HG03064 (cell line): ENCODE results near the gene FKBP1C.

Source experiments
- ATAC-seq: cut with Tn5 transposase; IDR thresholded peaks from one replicate; pipeline ENCODE4 v1.9.1; 2021; ENCODE audit warnings: low read depth; ENCODE audit not compliant: unreplicated experiment

Gene FKBP1C

DNA sequence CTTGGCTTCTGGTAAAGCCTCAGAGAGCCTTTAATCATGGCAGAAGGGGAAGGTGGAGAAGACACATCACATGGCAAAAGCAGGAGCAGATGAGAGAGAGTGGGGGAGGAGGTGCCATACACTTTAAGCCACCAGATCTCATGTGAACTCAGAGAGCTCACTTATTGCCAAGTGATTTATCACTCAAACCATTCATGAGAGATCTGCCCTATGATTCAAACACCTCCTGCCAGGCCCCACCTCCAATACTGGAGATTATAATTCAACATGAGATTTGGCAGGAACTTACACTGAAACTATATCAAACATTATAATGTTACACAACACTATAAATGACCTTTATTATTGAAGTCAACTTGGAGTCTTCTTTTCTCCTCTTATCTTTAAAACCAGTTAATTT, 47.9 kb downstream of the FKBP1C start:
- no peak for ATAC-seq

DNA sequence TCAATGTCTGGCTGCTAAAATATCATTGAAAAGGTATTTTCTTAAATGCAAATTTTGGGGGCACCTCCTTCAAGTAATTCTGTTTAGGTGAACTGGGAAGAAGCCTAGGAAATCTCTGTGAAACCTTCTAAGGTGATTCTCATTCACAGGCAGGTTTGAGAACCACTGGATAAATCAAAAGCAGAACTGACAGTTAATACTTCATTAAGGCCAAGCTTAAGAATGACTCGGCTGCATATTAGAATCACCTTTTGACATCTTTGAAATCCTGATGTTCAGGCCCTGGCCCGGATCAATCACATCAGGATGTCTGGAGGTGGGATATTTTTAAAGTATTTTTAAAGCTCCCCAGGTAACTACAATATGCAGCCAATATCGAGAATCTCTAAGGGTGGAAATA, 50.6 kb downstream of the FKBP1C start:
- ATAC-seq, result no peak
